Liver (tissue), 9 donors: Measurements from ENCODE around the gene OR10H3. TPM values are rescaled to one million over a fixed set of nuclear protein-coding genes. Genes with fewer than 3 reads are reported as not detected.

Source experiments
- DNase-seq: peaks from one replicate; pipeline ENCODE4 v3.0.0-alpha.2; 2017; ENCODE audit warnings: low spot score
- H3K27ac ChIP-seq, 2 donors: one replicate each; pipeline ENCODE4 v1.7.0; 2013; ENCODE audit warnings: inconsistent platforms in 2 of 2, low read length in 2 of 2, control low read depth in 1 of 2, low read depth in 1 of 2, mild to moderate bottlenecking in 1 of 2
- H3K27me3 ChIP-seq, 4 donors: one replicate each; pipeline versions ENCODE4 v1.6.1 to v1.7.0; 2013; ENCODE audit warnings: low read length in 3 of 4, inconsistent platforms in 1 of 4, mild to moderate bottlenecking in 1 of 4, moderate library complexity in 1 of 4; ENCODE audit not compliant: control insufficient read depth in 4 of 4, insufficient read depth in 4 of 4
- H3K36me3 ChIP-seq, 4 donors: one replicate each; pipeline versions ENCODE4 v1.6.1 to v1.7.0; 2013; ENCODE audit warnings: low read length in 3 of 4, mild to moderate bottlenecking in 3 of 4, low read depth in 1 of 4, moderate library complexity in 1 of 4; ENCODE audit not compliant: control insufficient read depth in 4 of 4, insufficient read depth in 3 of 4
- H3K4me1 ChIP-seq, 4 donors: one replicate each; pipeline versions ENCODE4 v1.6.1 to v1.7.0; 2013; ENCODE audit warnings: low read length in 3 of 4, mild to moderate bottlenecking in 3 of 4, moderate library complexity in 1 of 4; ENCODE audit not compliant: control insufficient read depth in 4 of 4, insufficient read depth in 4 of 4
- H3K4me3 ChIP-seq, 3 donors: one replicate each; pipeline versions ENCODE4 v1.6.1 to v1.7.0; 2013; ENCODE audit warnings: low read length in 3 of 3, control low read depth in 1 of 3, low read depth in 1 of 3, mild to moderate bottlenecking in 1 of 3
- H3K9ac ChIP-seq, 2 donors: one replicate each; pipeline ENCODE4 v1.7.0; 2013; ENCODE audit warnings: low read length in 2 of 2, mild to moderate bottlenecking in 2 of 2, moderate library complexity in 2 of 2, control low read depth in 1 of 2, low read depth in 1 of 2
- H3K9me3 ChIP-seq, 4 donors: one replicate each; pipeline versions ENCODE4 v1.6.1 to v1.7.0; 2013; ENCODE audit warnings: low read length in 3 of 4; ENCODE audit not compliant: control insufficient read depth in 4 of 4
- ATF3 ChIP-seq: IDR thresholded peaks from 2 replicates; pipeline ENCODE4 v1.6.1; 2016; ENCODE audit warnings: antibody characterized with exemption
- EGR1 ChIP-seq, 2 donors: IDR thresholded peaks; 2 replicates each; pipeline ENCODE4 v1.6.1; 2016 to 2018; ENCODE audit warnings: antibody characterized with exemption in 2 of 2, low read depth in 2 of 2
- FOXA1 ChIP-seq: IDR thresholded peaks from 2 replicates; pipeline ENCODE4 v1.6.1; 2016; ENCODE audit warnings: antibody characterized with exemption
- FOXA2 ChIP-seq: IDR thresholded peaks from 2 replicates; pipeline ENCODE4 v1.6.1; 2016; ENCODE audit warnings: antibody characterized with exemption
- GABPA ChIP-seq, 2 donors: IDR thresholded peaks in 1 of 2; conservative IDR thresholded peaks in 1 of 2; 2 replicates each; pipeline ENCODE4 v1.6.1; 2016; ENCODE audit warnings: antibody characterized with exemption in 2 of 2, mild to moderate bottlenecking in 1 of 2, moderate library complexity in 1 of 2
- HNF4A ChIP-seq, 2 donors: conservative IDR thresholded peaks; 2 replicates each; pipeline ENCODE4 v1.6.1; 2016; ENCODE audit warnings: antibody characterized with exemption in 2 of 2, mild to moderate bottlenecking in 2 of 2
- HNF4G ChIP-seq: IDR thresholded peaks from 2 replicates; pipeline ENCODE4 v1.6.1; 2016; ENCODE audit warnings: antibody characterized with exemption
- JUND ChIP-seq, 2 donors: IDR thresholded peaks; 2 replicates each; pipeline ENCODE4 v1.6.1; 2016; ENCODE audit warnings: antibody characterized with exemption in 2 of 2
- RAD21 ChIP-seq, 2 donors: IDR thresholded peaks; 2 replicates each; pipeline ENCODE4 v1.6.1; 2016; ENCODE audit warnings: antibody characterized with exemption in 2 of 2, mild to moderate bottlenecking in 2 of 2
- RXRA ChIP-seq, 2 donors: IDR thresholded peaks; 2 replicates each; pipeline ENCODE4 v1.6.1; 2017 to 2018; ENCODE audit warnings: antibody characterized with exemption in 2 of 2, mild to moderate bottlenecking in 1 of 2
- SP1 ChIP-seq: IDR thresholded peaks from 2 replicates; pipeline ENCODE4 v1.6.1; 2018; ENCODE audit warnings: antibody characterized with exemption, mild to moderate bottlenecking
- TAF1 ChIP-seq: conservative IDR thresholded peaks from 2 replicates; pipeline ENCODE4 v1.6.1; 2016; ENCODE audit warnings: antibody characterized with exemption, mild to moderate bottlenecking
- YY1 ChIP-seq: IDR thresholded peaks from 2 replicates; pipeline ENCODE4 v1.6.1; 2016; ENCODE audit warnings: antibody characterized with exemption, mild to moderate bottlenecking
- ZBTB33 ChIP-seq: IDR thresholded peaks from 2 replicates; pipeline ENCODE4 v1.6.1; 2016; ENCODE audit warnings: antibody characterized with exemption
- WGBS: extraction: QIAGEN DNeasy Blood & Tissue Kit; methylation state at CpG from one replicate; pipeline ENCODE4 v1.1.7; 2013; 5-methylcytosine and 5-hydroxymethylcytosine counted together
- polyA plus RNA-seq, 2 donors: library from polyadenylated mRNA; stranded (reverse) in 1 of 2; unstranded in 1 of 2; fragments of 200-250 nt in 1 of 2; fragments of >200 nt in 1 of 2; fragmentation: Nextera tagmentation in 1 of 2; extraction: Ambion mirVana in 1 of 2; gene quantifications; one replicate each; pipeline versions ENCODE4 v1.2.1 to v1.2.3, GENCODE V29; 2013 to 2015
- total RNA-seq, 2 donors: library from RNA; depleted of rRNA; stranded (reverse); fragments of >200 nt; gene quantifications; one replicate each; pipeline ENCODE4 v1.2.3, GENCODE V29; 2014
- TF ChIP-seq, protein P1 (sequence below): IDR thresholded peaks from 2 replicates; pipeline ENCODE4 v1.6.1; 2016; ENCODE audit warnings: antibody characterized with exemption, mild to moderate bottlenecking
- TF ChIP-seq, protein P2 (sequence below): IDR thresholded peaks from 2 replicates; pipeline ENCODE4 v1.6.1; 2016; ENCODE audit warnings: antibody characterized with exemption
- TF ChIP-seq, protein P3 (sequence below): fragments of 150-350 bp; IDR thresholded peaks from 2 replicates; pipeline ENCODE4 v1.5.1; 2017; ENCODE audit warnings: improper control_type of control experiment, low read depth, low read length; ENCODE audit not compliant: missing input control
- donor health status: healthy.
- donor health status: healthy.
- donor health status: healthy.
- donor health status: healthy.
- donor health status: healthy.

OR10H3 gene
- total and polyA plus RNA-seq, 4 donors, result not detected

GRCh38 chr19:15715642-15716041 lies 22.1 kb upstream of the OR10H3 start:
- H3K4me1 ChIP-seq, result no peaks in the 10 kb centered on the region

GRCh38 chr19:15717809-15718208 lies 20.0 kb upstream of the OR10H3 start:
- H3K27me3 ChIP-seq, result peaks cover 0 to 10% (median under 1%) of the 10 kb centered on the region in 4 donors
- peaks cover 0 to 3% (median under 1%) of the 10 kb centered on the region in 4 donors for H3K9me3 ChIP-seq
- no peak overlapping the region for H3K27ac ChIP-seq
- TF ChIP-seq RXRA (IDR thresholded peaks at IDR 0.05) (no peak), FOXA1 (no peak), TAF1 (no peak), YY1 (no peak), RAD21 (IDR thresholded peaks at IDR 0.05) (no peak)
- TF ChIP-seq, protein P1, sequence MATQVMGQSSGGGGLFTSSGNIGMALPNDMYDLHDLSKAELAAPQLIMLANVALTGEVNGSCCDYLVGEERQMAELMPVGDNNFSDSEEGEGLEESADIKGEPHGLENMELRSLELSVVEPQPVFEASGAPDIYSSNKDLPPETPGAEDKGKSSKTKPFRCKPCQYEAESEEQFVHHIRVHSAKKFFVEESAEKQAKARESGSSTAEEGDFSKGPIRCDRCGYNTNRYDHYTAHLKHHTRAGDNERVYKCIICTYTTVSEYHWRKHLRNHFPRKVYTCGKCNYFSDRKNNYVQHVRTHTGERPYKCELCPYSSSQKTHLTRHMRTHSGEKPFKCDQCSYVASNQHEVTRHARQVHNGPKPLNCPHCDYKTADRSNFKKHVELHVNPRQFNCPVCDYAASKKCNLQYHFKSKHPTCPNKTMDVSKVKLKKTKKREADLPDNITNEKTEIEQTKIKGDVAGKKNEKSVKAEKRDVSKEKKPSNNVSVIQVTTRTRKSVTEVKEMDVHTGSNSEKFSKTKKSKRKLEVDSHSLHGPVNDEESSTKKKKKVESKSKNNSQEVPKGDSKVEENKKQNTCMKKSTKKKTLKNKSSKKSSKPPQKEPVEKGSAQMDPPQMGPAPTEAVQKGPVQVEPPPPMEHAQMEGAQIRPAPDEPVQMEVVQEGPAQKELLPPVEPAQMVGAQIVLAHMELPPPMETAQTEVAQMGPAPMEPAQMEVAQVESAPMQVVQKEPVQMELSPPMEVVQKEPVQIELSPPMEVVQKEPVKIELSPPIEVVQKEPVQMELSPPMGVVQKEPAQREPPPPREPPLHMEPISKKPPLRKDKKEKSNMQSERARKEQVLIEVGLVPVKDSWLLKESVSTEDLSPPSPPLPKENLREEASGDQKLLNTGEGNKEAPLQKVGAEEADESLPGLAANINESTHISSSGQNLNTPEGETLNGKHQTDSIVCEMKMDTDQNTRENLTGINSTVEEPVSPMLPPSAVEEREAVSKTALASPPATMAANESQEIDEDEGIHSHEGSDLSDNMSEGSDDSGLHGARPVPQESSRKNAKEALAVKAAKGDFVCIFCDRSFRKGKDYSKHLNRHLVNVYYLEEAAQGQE, result peak; percentile 83
- no peak overlapping the region for H3K9ac ChIP-seq
- no peak overlapping the region for H3K4me3 ChIP-seq
- DNase-seq, result no peak
- peaks cover 0 to under 1% (median 0%) of the 10 kb centered on the region in 4 donors for H3K4me1 ChIP-seq
- H3K36me3 ChIP-seq, result no peaks in the 10 kb centered on the region
- WGBS, result 28% methylated on average over 6 of the region's 6 CpGs

More at GRCh38 chr19:15715642-15716041, 22.1 kb upstream of the OR10H3 start:
- DNase-seq, result no peak
- no peak for TF ChIP-seq RXRA (IDR thresholded peaks at IDR 0.05)
- no peak for TF ChIP-seq GABPA (IDR thresholded peaks at IDR 0.05 in 1 of 2, conservative IDR thresholded peaks at IDR 0.05 in 1 of 2)
- no peak for TF ChIP-seq FOXA2
- no peak for TF ChIP-seq YY1
- no peak for TF ChIP-seq EGR1 (IDR thresholded peaks at IDR 0.05; ENCODE audit: low read depth in 2 of 2)
- TF ChIP-seq ATF3, result no peak
- TF ChIP-seq, protein P2, sequence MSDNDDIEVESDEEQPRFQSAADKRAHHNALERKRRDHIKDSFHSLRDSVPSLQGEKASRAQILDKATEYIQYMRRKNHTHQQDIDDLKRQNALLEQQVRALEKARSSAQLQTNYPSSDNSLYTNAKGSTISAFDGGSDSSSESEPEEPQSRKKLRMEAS, result no peak
- TF ChIP-seq, protein P3, sequence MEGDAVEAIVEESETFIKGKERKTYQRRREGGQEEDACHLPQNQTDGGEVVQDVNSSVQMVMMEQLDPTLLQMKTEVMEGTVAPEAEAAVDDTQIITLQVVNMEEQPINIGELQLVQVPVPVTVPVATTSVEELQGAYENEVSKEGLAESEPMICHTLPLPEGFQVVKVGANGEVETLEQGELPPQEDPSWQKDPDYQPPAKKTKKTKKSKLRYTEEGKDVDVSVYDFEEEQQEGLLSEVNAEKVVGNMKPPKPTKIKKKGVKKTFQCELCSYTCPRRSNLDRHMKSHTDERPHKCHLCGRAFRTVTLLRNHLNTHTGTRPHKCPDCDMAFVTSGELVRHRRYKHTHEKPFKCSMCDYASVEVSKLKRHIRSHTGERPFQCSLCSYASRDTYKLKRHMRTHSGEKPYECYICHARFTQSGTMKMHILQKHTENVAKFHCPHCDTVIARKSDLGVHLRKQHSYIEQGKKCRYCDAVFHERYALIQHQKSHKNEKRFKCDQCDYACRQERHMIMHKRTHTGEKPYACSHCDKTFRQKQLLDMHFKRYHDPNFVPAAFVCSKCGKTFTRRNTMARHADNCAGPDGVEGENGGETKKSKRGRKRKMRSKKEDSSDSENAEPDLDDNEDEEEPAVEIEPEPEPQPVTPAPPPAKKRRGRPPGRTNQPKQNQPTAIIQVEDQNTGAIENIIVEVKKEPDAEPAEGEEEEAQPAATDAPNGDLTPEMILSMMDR, result no peak
- TF ChIP-seq HNF4G, result no peak
- no peak for TF ChIP-seq ZBTB33
- no peak for TF ChIP-seq SP1
- TF ChIP-seq HNF4A (conservative IDR thresholded peaks at IDR 0.05), result no peak
- TF ChIP-seq JUND (IDR thresholded peaks at IDR 0.05), result no peak
- no peaks in the 10 kb centered on the region for H3K36me3 ChIP-seq
- H3K4me3 ChIP-seq, result no peak overlapping the region
- H3K27ac ChIP-seq, result no peak overlapping the region
- H3K9ac ChIP-seq, result no peak overlapping the region
- WGBS, result 79% methylated on average over 1 of the region's 1 CpG
- peaks cover 0 to 10% (median 0%) of the 10 kb centered on the region in 4 donors for H3K27me3 ChIP-seq
- no peaks in the 10 kb centered on the region for H3K9me3 ChIP-seq
